GM21360 (cell line): ENCODE measurements around the gene MYOF.
"Not testable (repeated sequence)": the region's sequence is repeated elsewhere in the genome, so short reads cannot be mapped to it uniquely, and the experiment has no call there.

ENCODE experiments used
- ATAC-seq: cut with Tn5 transposase; IDR thresholded peaks from one replicate; pipeline ENCODE4 v1.9.1; 2021; ENCODE audit warnings: mild to moderate bottlenecking, moderate library complexity; ENCODE audit not compliant: unreplicated experiment

The MYOF gene

GRCh38 chr10:93300981-93301380, 181.2 kb downstream of the MYOF start:
- ATAC-seq, result no peak

GRCh38 chr10:93300288-93300917, 181.7 kb downstream of the MYOF start:
- no peak for ATAC-seq

- no peak for ATAC-seq
Measured at GRCh38 chr10:93299606-93300287, 182.4 kb downstream of the MYOF start.

GRCh38 chr10:93299195-93299594, 182.9 kb downstream of the MYOF start:
- no peak for ATAC-seq

GRCh38 chr10:93296151-93296550, 186.0 kb downstream of the MYOF start:
- ATAC-seq, result no peak

- no peak for ATAC-seq
Measured at GRCh38 chr10:93293999-93294398, 188.1 kb downstream of the MYOF start.

- no peak for ATAC-seq
Measured at GRCh38 chr10:93290661-93291354, 191.3 kb downstream of the MYOF start.

GRCh38 chr10:93288679-93289634, 193.2 kb downstream of the MYOF start:
- ATAC-seq, result no peak

- ATAC-seq, result no peak
Measured at GRCh38 chr10:93287775-93288174, 194.4 kb downstream of the MYOF start.

- not testable (repeated sequence) for ATAC-seq
Measured at GRCh38 chr10:93284246-93284645, 197.9 kb downstream of the MYOF start.

- no peak for ATAC-seq
Measured at GRCh38 chr10:93281367-93281720, 200.8 kb downstream of the MYOF start.

GRCh38 chr10:93280699-93281366, 201.3 kb downstream of the MYOF start:
- no peak for ATAC-seq

GRCh38 chr10:93280121-93280698, 201.9 kb downstream of the MYOF start:
- no peak for ATAC-seq

- ATAC-seq, result no peak
Measured at GRCh38 chr10:93277360-93277759, 204.8 kb downstream of the MYOF start.

- no peak for ATAC-seq
Measured at GRCh38 chr10:93274419-93274818, 207.7 kb downstream of the MYOF start.

GRCh38 chr10:93272884-93273675, 209.1 kb downstream of the MYOF start:
- no peak for ATAC-seq

- no peak for ATAC-seq
Measured at GRCh38 chr10:93271347-93271746, 210.8 kb downstream of the MYOF start.

GRCh38 chr10:93269281-93269680, 212.9 kb downstream of the MYOF start:
- no peak for ATAC-seq

GRCh38 chr10:93268021-93268420, 214.1 kb downstream of the MYOF start:
- ATAC-seq, result no peak
